Right forelimb (tissue), 1 donor: ENCODE measurements around the gene SCML2.
"Not testable (repeated sequence)": the region's sequence is repeated elsewhere in the genome, so short reads cannot be mapped to it uniquely, and the experiment has no call there.

ENCODE experiments used
- DNase-seq: peaks from one replicate; pipeline ENCODE4 v3.0.0-alpha.2; 2018

Gene SCML2

DNA sequence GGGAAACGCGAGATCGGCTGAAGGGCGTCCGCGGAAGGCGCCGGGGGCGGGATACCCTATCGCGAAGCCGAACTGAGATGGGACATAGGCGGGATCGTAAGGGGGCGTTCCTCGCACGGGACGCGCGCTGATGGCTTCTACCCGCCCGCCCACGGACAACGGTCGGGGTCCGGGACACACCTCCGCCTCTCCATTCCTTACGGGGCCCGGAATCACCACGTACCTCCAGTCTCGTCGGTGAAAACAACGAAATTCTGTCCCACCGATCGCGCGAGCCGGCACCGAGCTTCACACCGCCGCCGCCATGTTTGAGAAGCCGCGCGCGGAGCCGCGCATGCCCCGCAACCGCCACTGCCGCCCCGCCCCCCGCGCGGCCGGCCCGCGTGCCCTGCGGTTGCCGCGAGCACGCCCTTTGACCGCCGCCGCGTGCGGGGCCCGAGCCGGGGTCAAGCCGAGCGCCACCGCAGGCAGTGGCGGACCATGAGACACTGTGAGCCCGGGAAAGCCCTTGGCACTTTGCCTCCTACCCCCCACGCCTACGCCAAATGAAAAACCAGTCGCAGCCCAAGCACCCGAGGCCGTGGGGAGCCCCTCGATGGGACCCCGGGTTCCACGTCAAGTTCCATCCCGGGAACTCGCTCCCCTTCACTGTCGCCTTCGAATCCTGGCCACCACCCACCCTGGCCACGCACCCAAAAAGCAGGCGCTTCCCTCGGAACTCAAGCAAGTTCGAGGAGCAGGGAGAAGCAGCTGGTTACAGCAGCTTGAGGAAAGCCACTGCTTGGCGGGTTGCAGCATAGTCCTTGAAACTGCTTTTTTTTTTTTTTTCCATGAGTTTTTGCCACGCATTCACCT lies at the start of gene SCML2:
Gene SCML2 (minus strand): TSS at position 320 of the 855 bp plus-strand sequence. CDS start 20,617 bp downstream, outside the sequence.
- DNase-seq: peak; percentile 73

GRCh38 chrX:18401848-18402213 lies 47.3 kb upstream of the SCML2 start:
- no peak for DNase-seq

GRCh38 chrX:18394477-18394876 lies 40.0 kb upstream of the SCML2 start:
- peak; percentile 47 for DNase-seq

DNA sequence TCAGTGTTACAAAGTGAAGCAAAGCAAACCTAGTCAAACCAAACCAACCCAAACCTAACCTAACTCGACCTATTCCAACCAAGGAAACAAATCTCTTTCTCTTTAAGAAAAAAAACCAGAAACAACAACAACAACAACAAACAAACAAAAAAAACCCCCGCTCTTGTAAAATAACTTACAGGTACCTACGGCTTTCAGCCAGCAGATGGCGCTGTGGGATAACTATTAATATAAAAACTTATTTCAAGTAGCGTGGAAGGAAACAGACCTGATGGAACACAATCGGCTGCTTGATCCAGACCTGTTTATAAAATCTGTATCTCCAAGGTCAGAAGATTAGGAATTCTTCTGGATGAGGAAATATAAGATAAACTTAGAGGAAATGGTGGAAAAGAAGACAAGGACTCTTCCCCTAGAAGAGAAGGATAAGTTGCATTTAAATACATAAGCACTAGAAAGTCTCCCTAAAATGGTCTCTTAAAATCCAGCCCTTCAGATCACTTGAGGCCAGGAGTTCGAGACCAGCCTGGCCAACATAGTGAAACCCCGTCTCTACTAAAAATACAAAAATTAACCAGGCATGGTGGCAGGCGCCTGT lies 36.6 kb upstream of the SCML2 start:
- peak; percentile 63 for DNase-seq

- no peak for DNase-seq
Observed at GRCh38 chrX:18389966-18390365, 35.5 kb upstream of the SCML2 start.

DNA sequence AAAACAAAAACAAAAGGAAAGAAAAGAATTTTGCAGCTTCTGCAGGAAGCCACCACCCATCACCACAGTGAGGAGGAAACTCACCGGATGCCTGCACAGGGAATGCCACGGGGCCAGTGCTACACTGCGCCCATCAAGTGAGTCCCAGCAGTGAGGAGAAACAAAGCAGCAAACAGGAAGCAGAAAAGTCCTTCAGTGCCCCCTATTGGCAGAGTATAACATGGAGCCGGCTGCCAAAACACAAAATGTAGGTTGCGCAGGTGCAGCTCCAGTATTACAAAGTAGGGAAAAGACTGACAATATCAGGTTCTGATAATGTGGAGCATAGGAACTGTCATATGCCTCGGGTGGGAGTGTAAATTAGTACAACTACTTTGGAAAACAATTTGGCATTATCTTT lies 23.3 kb upstream of the SCML2 start:
- DNase-seq: no peak

- DNase-seq: not testable (repeated sequence)
Observed at GRCh38 chrX:18375131-18375805, 20.8 kb upstream of the SCML2 start.

DNA sequence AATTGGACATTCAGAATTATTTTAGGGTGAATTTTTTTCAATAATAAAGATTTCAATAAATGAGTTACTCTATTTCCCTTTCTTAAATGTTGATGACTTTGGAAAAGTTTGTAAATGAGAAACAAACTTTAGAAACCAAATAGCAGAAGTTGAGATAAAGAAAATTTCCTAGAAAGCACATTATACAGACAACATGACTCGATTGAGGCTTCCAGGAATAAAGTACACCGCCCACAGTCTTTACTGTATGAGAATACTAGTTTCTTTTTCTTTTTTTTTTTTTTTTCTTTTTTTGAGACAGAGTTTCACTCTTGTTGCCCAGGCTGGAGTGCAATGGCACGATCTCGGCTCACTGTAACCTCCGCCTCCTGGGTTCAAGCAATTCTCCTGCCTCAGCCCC lies 14.6 kb upstream of the SCML2 start:
- DNase-seq: not testable (repeated sequence)

- no peak for DNase-seq
Observed at GRCh38 chrX:18368402-18368801, 13.9 kb upstream of the SCML2 start.

DNA sequence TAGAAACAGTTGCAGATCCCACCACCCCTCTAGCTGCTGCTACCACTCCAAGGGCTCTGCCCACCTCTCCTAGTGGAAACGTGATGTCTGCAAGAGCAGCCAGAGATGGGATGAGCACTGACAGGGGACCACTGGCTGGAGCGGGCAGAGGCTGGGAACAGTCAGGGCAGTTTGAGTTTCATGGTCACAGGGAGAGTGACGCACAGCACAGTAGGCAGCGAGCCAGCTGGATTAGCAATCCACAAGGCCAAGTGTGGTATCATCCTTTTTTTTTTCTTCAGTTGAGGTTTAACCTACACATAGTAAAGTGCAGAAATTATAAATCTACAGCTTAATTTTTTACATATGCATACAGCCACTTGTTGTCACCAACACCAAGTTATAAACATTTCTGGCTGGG lies 6.4 kb upstream of the SCML2 start:
- no peak for DNase-seq

DNA sequence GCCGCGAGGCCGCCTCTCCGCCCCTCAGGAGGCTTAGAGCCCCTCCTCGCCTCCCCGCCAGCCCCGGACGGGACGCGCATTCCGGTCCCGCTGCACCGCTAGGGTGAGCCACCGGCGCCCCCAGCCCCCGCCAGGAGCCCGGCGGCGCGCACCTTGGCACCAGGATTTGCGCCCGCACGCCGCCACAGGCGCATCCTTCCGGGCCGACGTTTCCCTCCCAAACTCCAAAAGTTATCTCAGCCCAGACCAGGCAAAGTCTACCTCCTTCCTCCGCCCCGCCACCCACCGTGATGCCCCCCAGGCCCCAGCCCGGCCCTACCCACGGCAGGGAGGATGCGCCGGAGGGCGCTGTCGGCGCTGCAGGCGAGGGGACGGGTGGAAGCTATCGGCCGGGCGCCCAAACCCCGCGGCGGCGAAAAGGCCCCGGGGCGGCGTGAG lies 538 bp downstream of the SCML2 start:
- peak; percentile 55 for DNase-seq

- DNase-seq: no peak
Observed at GRCh38 chrX:18351784-18352183, 2.7 kb downstream of the SCML2 start.

DNA sequence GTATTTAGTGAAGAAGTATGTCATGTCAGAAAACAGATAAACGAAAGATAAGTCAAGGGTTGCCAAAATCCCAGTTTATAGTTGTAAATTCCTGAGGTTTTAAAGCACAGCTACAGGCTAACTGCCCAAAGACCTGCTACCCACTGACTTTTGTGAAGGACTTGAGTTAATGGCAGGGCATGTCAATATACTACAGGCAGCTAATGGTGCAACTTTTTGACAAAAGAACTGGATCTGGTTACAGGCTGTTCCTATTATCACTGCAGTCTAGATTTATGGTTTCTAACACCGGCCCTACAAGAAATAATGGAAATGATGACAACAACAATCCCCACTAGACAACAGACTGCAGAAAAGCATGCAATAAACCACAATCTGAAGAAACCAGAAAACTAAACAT lies 6.4 kb downstream of the SCML2 start:
- no peak for DNase-seq

GRCh38 chrX:18309401-18309800 lies 45.1 kb downstream of the SCML2 start:
- DNase-seq: no peak

DNA sequence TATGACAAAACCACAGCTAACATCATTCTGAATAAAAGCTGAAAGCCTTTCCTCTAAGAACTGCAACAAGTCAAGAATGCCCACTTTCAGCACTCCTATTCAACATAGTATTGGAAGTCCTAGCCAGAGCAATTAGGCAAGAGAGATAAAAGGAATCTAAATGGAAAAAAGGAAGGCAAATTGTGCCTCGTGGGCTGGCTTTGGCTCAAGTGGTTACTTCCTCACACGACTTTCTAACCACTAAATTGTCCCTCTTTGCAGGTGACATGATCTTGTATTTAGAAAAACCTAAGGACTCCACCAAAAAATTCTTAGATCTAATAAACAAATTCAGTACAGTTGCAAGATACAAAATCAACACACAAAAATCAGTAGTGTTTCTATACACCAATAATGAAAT lies 57.2 kb downstream of the SCML2 start:
- no peak for DNase-seq

- DNase-seq: no peak
Observed at GRCh38 chrX:18294893-18295292, 59.6 kb downstream of the SCML2 start.

GRCh38 chrX:18291006-18291545 lies 63.4 kb downstream of the SCML2 start:
- no peak for DNase-seq

- DNase-seq: no peak
Observed at GRCh38 chrX:18290200-18290599, 64.3 kb downstream of the SCML2 start.

DNA sequence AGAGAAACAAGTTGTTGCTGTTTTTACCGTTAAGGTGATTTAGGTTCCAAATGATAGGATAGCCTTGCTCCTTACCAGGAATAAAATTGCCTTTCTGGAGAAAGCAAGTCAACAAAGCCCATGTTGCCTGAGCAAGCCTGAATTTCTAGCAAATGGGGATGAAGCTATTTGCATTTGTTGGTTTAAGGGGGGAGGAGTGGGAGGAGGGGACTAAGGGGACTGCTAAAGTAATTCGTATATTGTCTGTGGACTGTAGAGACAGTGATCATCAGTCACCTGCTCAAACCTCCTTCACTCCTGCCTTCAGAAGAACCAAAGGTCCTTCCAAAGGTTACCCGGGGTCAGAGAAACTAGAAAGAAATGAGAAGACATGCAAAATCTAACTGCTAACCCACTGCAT lies 65.8 kb downstream of the SCML2 start:
- DNase-seq: no peak

- DNase-seq: no peak
Observed at GRCh38 chrX:18286322-18286831, 68.1 kb downstream of the SCML2 start.

DNA sequence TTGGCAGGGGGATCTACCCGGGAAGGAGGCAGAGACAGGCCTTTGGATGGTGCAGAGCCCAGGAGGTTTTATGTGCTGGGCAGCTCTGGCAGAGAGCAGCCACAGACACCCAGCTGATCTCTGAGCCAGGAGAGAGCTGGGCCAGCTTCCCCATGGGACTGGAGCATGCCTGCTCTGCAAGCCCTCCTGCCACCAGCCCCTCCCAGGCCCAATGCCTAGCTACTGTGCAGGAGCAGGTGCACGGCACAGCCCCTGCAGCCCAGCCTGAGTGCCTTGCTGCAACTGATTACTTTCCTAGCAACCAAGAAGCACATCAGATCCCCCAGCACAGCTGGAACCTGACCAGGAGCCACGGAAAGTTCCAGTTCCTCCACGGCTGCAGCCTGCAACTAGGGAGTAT lies 76.0 kb downstream of the SCML2 start:
- no peak for DNase-seq

GRCh38 chrX:18272222-18272621 lies 82.3 kb downstream of the SCML2 start:
- DNase-seq: no peak

DNA sequence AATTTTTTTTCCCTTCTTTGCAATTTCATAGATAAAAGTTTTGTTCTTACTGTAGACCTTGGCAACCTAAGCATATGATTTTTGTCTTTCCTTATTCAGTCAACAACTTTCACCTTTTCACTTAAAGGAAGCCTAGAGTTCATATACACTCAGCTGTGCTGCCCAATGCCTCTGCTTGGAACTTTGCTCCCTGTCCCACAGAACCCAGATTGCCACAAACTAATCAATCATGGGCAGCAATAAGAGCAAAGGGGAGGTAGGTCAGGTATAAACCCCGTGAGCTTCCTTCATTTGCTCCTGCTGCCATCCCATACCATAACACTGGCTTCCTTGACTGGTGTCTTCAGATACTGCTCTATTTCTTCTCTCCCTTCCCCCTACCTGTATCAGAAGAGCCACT lies 82.8 kb downstream of the SCML2 start:
- no peak for DNase-seq
